ENCODE measurements around the gene BTBD16. TPM values are rescaled to one million over a fixed set of nuclear protein-coding genes. Genes with fewer than 3 reads are reported as not detected.

Gene BTBD16
- total and polyA plus RNA-seq, 10 of the 15 experiments (the other 5 are each of a cell fraction or from before 2014, with no cell fraction given), result 0.11 TPM; not detected in 9

GRCh38 chr10:122282909-122283308, 11.8 kb downstream of the BTBD16 start (continued):
- TF ChIP-seq, protein P1, sequence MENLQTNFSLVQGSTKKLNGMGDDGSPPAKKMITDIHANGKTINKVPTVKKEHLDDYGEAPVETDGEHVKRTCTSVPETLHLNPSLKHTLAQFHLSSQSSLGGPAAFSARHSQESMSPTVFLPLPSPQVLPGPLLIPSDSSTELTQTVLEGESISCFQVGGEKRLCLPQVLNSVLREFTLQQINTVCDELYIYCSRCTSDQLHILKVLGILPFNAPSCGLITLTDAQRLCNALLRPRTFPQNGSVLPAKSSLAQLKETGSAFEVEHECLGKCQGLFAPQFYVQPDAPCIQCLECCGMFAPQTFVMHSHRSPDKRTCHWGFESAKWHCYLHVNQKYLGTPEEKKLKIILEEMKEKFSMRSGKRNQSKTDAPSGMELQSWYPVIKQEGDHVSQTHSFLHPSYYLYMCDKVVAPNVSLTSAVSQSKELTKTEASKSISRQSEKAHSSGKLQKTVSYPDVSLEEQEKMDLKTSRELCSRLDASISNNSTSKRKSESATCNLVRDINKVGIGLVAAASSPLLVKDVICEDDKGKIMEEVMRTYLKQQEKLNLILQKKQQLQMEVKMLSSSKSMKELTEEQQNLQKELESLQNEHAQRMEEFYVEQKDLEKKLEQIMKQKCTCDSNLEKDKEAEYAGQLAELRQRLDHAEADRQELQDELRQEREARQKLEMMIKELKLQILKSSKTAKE (IDR thresholded peaks at IDR 0.05; ENCODE audit: low read depth, poor library complexity, severe bottlenecking), result no peak
- TF ChIP-seq BCL11A (IDR thresholded peaks at IDR 0.05; ENCODE audit: low read depth, low read length) (no peak), NR2C1 (IDR thresholded peaks at IDR 0.05) (no peak), ZNF24 (IDR thresholded peaks at IDR 0.05) (no peak), SP1 (IDR thresholded peaks at IDR 0.05; ENCODE audit: low read depth, low read length) (no peak), RELB (IDR thresholded peaks at IDR 0.05; ENCODE audit: low read depth) (no peak), KLF5 (IDR thresholded peaks at IDR 0.05; ENCODE audit: partially characterized antibody) (no peak), BHLHE40 (IDR thresholded peaks at IDR 0.05; ENCODE audit: borderline replicate concordance in 1 of 2, low read depth in 2 of 2, low read length in 1 of 2) (no peak), BMI1 (IDR thresholded peaks at IDR 0.05; ENCODE audit: borderline replicate concordance) (no peak), NR2C2 (IDR thresholded peaks at IDR 0.05; ENCODE audit: borderline replicate concordance, control insufficient read depth, insufficient read length, low read depth) (no peak)
